T-cell (primary cell): Measurements from ENCODE around the gene COL5A2. TPM values are rescaled to one million over a fixed set of nuclear protein-coding genes. Genes with fewer than 3 reads are reported as not detected.
A peak's percentile ranks its signal among the peaks of the same experiment; 100 is the strongest.

Experiments
- ATAC-seq, 4 experiments: fragments of 200-7000 bp in 3 of 4; fragments of 150-1000 bp in 1 of 4; cut with Tn5 transposase; replicated peaks in 1 of 4; 1 replicate in 3 of 4; 2 replicates in 1 of 4; pipeline ENCODE4 v1.10.0; 2021; ENCODE audit warnings: moderate library complexity in 3 of 4, mild to moderate bottlenecking in 2 of 4, moderate number of reproducible peaks in 1 of 4
- CTCF ChIA-PET, 2 donors: fragments of 300-600 bp; sonication (Branson Sonifier 250); formaldehyde crosslinking; loops; one replicate each; lab custom pipeline; 2022; ENCODE audit warnings: antibody characterized with exemption in 2 of 2; lab: Charles Lee
- POLR2A ChIA-PET, 2 donors: fragments of 300-600 bp; sonication (Branson Sonifier 250); formaldehyde crosslinking; loops; one replicate each; lab custom pipeline; 2022; ENCODE audit warnings: antibody characterized with exemption in 2 of 2; lab: Charles Lee
- DNase-seq, 35 experiments: peaks; one replicate each; pipeline versions ENCODE4 v3.0.0 to v3.0.0-alpha.2; 2013 to 2023
- H3K27ac ChIP-seq: one replicate; pipeline ENCODE4 v1.5.1; 2013; ENCODE audit warnings: low read length
- H3K27me3 ChIP-seq, 2 experiments: replicated peaks in 1 of 2; 1 replicate in 1 of 2; 2 replicates in 1 of 2; pipeline versions ENCODE4 v1.6.1 to v1.7.0; 2013; ENCODE audit warnings: low read length in 1 of 2, mixed read lengths in 1 of 2; ENCODE audit not compliant: control insufficient read depth in 2 of 2, insufficient read depth in 2 of 2; ENCODE audit errors: extremely low read depth in 1 of 2
- H3K36me3 ChIP-seq, 2 donors: 1 replicate in 1 of 2; 2 replicates in 1 of 2; pipeline versions ENCODE4 v1.6.1 to v1.7.0; 2013; ENCODE audit warnings: low read length in 1 of 2; ENCODE audit not compliant: control insufficient read depth in 2 of 2, insufficient read depth in 1 of 2; ENCODE audit errors: extremely low read depth in 1 of 2
- H3K4me1 ChIP-seq, 2 experiments: 1 replicate in 1 of 2; 2 replicates in 1 of 2; pipeline versions ENCODE4 v1.6.1 to v1.7.0; 2013; ENCODE audit warnings: low read length in 2 of 2, mixed read lengths in 1 of 2; ENCODE audit not compliant: insufficient read depth in 2 of 2, control insufficient read depth in 1 of 2; ENCODE audit errors: extremely low read depth in 1 of 2
- H3K4me3 ChIP-seq, 2 donors: 1 replicate in 1 of 2; 2 replicates in 1 of 2; pipeline versions ENCODE4 v1.5.1 to v1.7.0; 2013; ENCODE audit warnings: mild to moderate bottlenecking in 2 of 2, low read length in 1 of 2, moderate library complexity in 1 of 2; ENCODE audit not compliant: control insufficient read depth in 1 of 2; ENCODE audit errors: extremely low read depth in 1 of 2
- H3K9me3 ChIP-seq: 2 replicates; pipeline ENCODE4 v1.7.0; 2013
- H3K27ac Mint-ChIP-seq, 2 donors: one replicate each; pipeline ENCODE4 v1.8.0; 2020 to 2021; ENCODE audit warnings: mild to moderate bottlenecking in 2 of 2, mixed read lengths in 2 of 2
- H3K27me3 Mint-ChIP-seq, 2 donors: one replicate each; pipeline ENCODE4 v1.8.0; 2021 to 2022; ENCODE audit warnings: mixed read lengths in 2 of 2
- H3K36me3 Mint-ChIP-seq: one replicate; pipeline ENCODE4 v1.8.0; 2021; ENCODE audit warnings: mixed read lengths
- H3K4me1 Mint-ChIP-seq, 3 donors: one replicate each; pipeline ENCODE4 v1.8.0; 2020 to 2022; ENCODE audit warnings: mixed read lengths in 3 of 3, mild to moderate bottlenecking in 1 of 3
- H3K4me3 Mint-ChIP-seq, 3 donors: one replicate each; pipeline ENCODE4 v1.8.0; 2020 to 2022; ENCODE audit warnings: mild to moderate bottlenecking in 3 of 3, mixed read lengths in 3 of 3, moderate library complexity in 3 of 3
- H3K9me3 Mint-ChIP-seq, 3 donors: one replicate each; pipeline ENCODE4 v1.8.0; 2020 to 2022; ENCODE audit warnings: mixed read lengths in 3 of 3
- WGBS: methylation state at CpG from one replicate; pipeline ENCODE4 v1.1.5; 2013; ENCODE audit warnings: missing lambda C conversion rate; ENCODE audit not compliant: insufficient coverage; 5-methylcytosine and 5-hydroxymethylcytosine counted together
- total RNA-seq, 35 experiments: library from RNA in 6 of 35; stranded (reverse) in 6 of 35; fragments of 120-200 nt in 1 of 35; gene quantifications; one replicate each; pipeline versions ENCODE4 v1.2.1 to v1.2.4 and lab custom pipeline; 2013 to 2026

Gene COL5A2
- total RNA-seq, 5 donors from 2014 or later (not counting 1 experiment from before 2014, with no cell fraction given): 0.40 to 1.9 (median 1.3) TPM

GRCh38 chr2:189124175-189124574, 55.4 kb downstream of the COL5A2 start:
- H3K4me3 Mint-ChIP-seq: no peak overlapping the region
- no peak overlapping the region for H3K27ac ChIP-seq
- POLR2A ChIA-PET: no interaction called here
- peaks cover 0 to under 1% of the 10 kb centered on the region in 2 donors for H3K27me3 Mint-ChIP-seq
- H3K9me3 ChIP-seq: no peaks in the 10 kb centered on the region
- no peaks in the 10 kb centered on the region for H3K4me1 Mint-ChIP-seq
- H3K4me3 ChIP-seq: no peak overlapping the region
- H3K9me3 Mint-ChIP-seq: no peaks in the 10 kb centered on the region
- no peak for DNase-seq
- no peaks in the 10 kb centered on the region for H3K27me3 ChIP-seq
- H3K4me1 ChIP-seq: no peaks in the 10 kb centered on the region
- no peaks in the 10 kb centered on the region for H3K36me3 ChIP-seq
- ATAC-seq: no peak
- no peak overlapping the region for H3K27ac Mint-ChIP-seq
- no CpG with 5 or more reads among the region's 5 CpGs for WGBS
- H3K36me3 Mint-ChIP-seq: no peaks in the 10 kb centered on the region
- CTCF ChIA-PET: no interaction called here

GRCh38 chr2:189118386-189118785, 61.2 kb downstream of the COL5A2 start:
- no peaks in the 10 kb centered on the region for H3K4me1 ChIP-seq
- no peaks in the 10 kb centered on the region for H3K27me3 ChIP-seq
- Mint-ChIP-seq H3K36me3 (no peaks in the 10 kb centered on the region), H3K27ac (no peak overlapping the region), H3K4me1 (no peaks in the 10 kb centered on the region), H3K27me3 (peaks cover 0 to 4% of the 10 kb centered on the region in 2 donors), H3K9me3 (no peaks in the 10 kb centered on the region), H3K4me3 (no peak overlapping the region)
- ATAC-seq: no peak
- no peak for DNase-seq
- H3K9me3 ChIP-seq: no peaks in the 10 kb centered on the region
- no peaks in the 10 kb centered on the region for H3K36me3 ChIP-seq
- POLR2A ChIA-PET: interaction anchor here in 1 of 2 donors (0.6 kb wide), 1 partner anchor 262 kb away, joined by 3 read pairs; no protein-coding TSS in a partner anchor
- H3K4me3 ChIP-seq: no peak overlapping the region
- CTCF ChIA-PET: no interaction called here
- H3K27ac ChIP-seq: no peak overlapping the region

- WGBS: 22% methylated on average over 1 of the region's 1 CpG
- H3K4me3 Mint-ChIP-seq: no peak overlapping the region
- no peaks in the 10 kb centered on the region for H3K36me3 Mint-ChIP-seq
- H3K36me3 ChIP-seq: no peaks in the 10 kb centered on the region
- CTCF ChIA-PET: interaction anchor here in 1 of 2 donors (0.5 kb wide), 1 partner anchor 1751 kb away, joined by 3 read pairs; no protein-coding TSS in a partner anchor
- H3K4me3 ChIP-seq: no peak overlapping the region
- H3K27me3 ChIP-seq: no peaks in the 10 kb centered on the region
- POLR2A ChIA-PET: no interaction called here
- H3K9me3 ChIP-seq: no peaks in the 10 kb centered on the region
- no peak overlapping the region for H3K27ac ChIP-seq
- H3K4me1 ChIP-seq: no peaks in the 10 kb centered on the region
- H3K27me3 Mint-ChIP-seq: peaks cover 0 to 4% of the 10 kb centered on the region in 2 donors
- ATAC-seq (no peak), DNase-seq (no peak)
- H3K9me3 Mint-ChIP-seq: no peaks in the 10 kb centered on the region
- H3K27ac Mint-ChIP-seq: no peak overlapping the region
- H3K4me1 Mint-ChIP-seq: no peaks in the 10 kb centered on the region
Observed at GRCh38 chr2:189116979-189117378, 62.6 kb downstream of the COL5A2 start.

- Histone ChIP-seq H3K36me3 (no peaks in the 10 kb centered on the region), H3K9me3 (no peaks in the 10 kb centered on the region), H3K27ac (no peak overlapping the region), H3K27me3 (no peaks in the 10 kb centered on the region), H3K4me1 (no peaks in the 10 kb centered on the region), H3K4me3 (no peak overlapping the region)
- DNase-seq (no peak), ATAC-seq (no peak)
- peaks cover 0 to 4% of the 10 kb centered on the region in 2 donors for H3K27me3 Mint-ChIP-seq
- ChIA-PET POLR2A (no interaction called here), CTCF (no interaction called here)
- no peak overlapping the region for H3K4me3 Mint-ChIP-seq
- no peak overlapping the region for H3K27ac Mint-ChIP-seq
- no peaks in the 10 kb centered on the region for H3K4me1 Mint-ChIP-seq
- WGBS: no CpG with 5 or more reads among the region's 4 CpGs
- no peaks in the 10 kb centered on the region for H3K36me3 Mint-ChIP-seq
- no peaks in the 10 kb centered on the region for H3K9me3 Mint-ChIP-seq
Observed at GRCh38 chr2:189116087-189116486, 63.5 kb downstream of the COL5A2 start.

- ChIA-PET POLR2A (interaction anchor here in 1 of 2 donors (0.5 kb wide), 1 partner anchor 49 kb away, joined by 4 read pairs; no protein-coding TSS in a partner anchor), CTCF (interaction anchor here in 1 of 2 donors (0.8 kb wide), 1 partner anchor 228 kb away, joined by 3 read pairs; no protein-coding TSS in a partner anchor)
- H3K27me3 Mint-ChIP-seq: peaks cover 0 to 4% of the 10 kb centered on the region in 2 donors
- no CpG with 5 or more reads among the region's 2 CpGs for WGBS
- Histone ChIP-seq H3K9me3 (no peaks in the 10 kb centered on the region), H3K4me3 (no peak overlapping the region), H3K4me1 (no peaks in the 10 kb centered on the region), H3K27me3 (no peaks in the 10 kb centered on the region), H3K36me3 (no peaks in the 10 kb centered on the region), H3K27ac (no peak overlapping the region)
- H3K27ac Mint-ChIP-seq: no peak overlapping the region
- H3K4me3 Mint-ChIP-seq: no peak overlapping the region
- no peaks in the 10 kb centered on the region for H3K4me1 Mint-ChIP-seq
- DNase-seq: peak in 1 of 35 experiments; percentile 8
- no peak for ATAC-seq
- no peaks in the 10 kb centered on the region for H3K9me3 Mint-ChIP-seq
- H3K36me3 Mint-ChIP-seq: no peaks in the 10 kb centered on the region
Observed at GRCh38 chr2:189115126-189115525, 64.4 kb downstream of the COL5A2 start.

- Mint-ChIP-seq H3K36me3 (no peaks in the 10 kb centered on the region), H3K27me3 (peaks cover 0 to 2% of the 10 kb centered on the region in 2 donors), H3K9me3 (no peaks in the 10 kb centered on the region), H3K27ac (no peak overlapping the region), H3K4me1 (no peaks in the 10 kb centered on the region), H3K4me3 (no peak overlapping the region)
- Histone ChIP-seq H3K27me3 (no peaks in the 10 kb centered on the region), H3K36me3 (no peaks in the 10 kb centered on the region), H3K4me1 (no peaks in the 10 kb centered on the region), H3K4me3 (no peak overlapping the region), H3K27ac (no peak overlapping the region), H3K9me3 (no peaks in the 10 kb centered on the region)
- POLR2A ChIA-PET: interaction anchor here in 1 of 2 donors (0.6 kb wide), 1 partner anchor 286 kb away, joined by 5 read pairs; no protein-coding TSS in a partner anchor
- whole genome bisulfite sequencing: no CpG with 5 or more reads among the region's 2 CpGs
- no peak for ATAC-seq
- CTCF ChIA-PET: interaction anchor here in 1 of 2 donors (0.6 to 0.7 kb wide), 2 partner anchors 122 to 235 kb away, joined by 3 to 4 read pairs; no protein-coding TSS in a partner anchor
- DNase-seq: no peak
Observed at GRCh38 chr2:189113963-189114362, 65.6 kb downstream of the COL5A2 start.
